HepG2 (cell line): Measurements from ENCODE around the gene TMEM217. TPM values are rescaled to one million over a fixed set of nuclear protein-coding genes. Genes with fewer than 3 reads are reported as not detected.

ENCODE experiments used
- ATF4 ChIP-seq, 2 experiments: fragments of 450-650 bp in 1 of 2; sonication (generic) in 1 of 2; formaldehyde crosslinking; IDR thresholded peaks; 2 replicates each; pipeline versions ENCODE4 v1.5.0 to v1.8.0; 2020 to 2022; ENCODE audit warnings: mild to moderate bottlenecking in 1 of 2, missing genetic modification reagents in 1 of 2
- EHMT2 ChIP-seq: fragments of 200-600 bp; sonication (generic); IDR thresholded peaks from 2 replicates; pipeline ENCODE4 v1.7.0; 2017; ENCODE audit warnings: antibody characterized with exemption, low read depth, low read length, borderline replicate concordance
- ZBTB46 ChIP-seq: sonication (generic); formaldehyde crosslinking; IDR thresholded peaks from 2 replicates; pipeline ENCODE4 v1.4.0; 2020; ENCODE audit warnings: mild to moderate bottlenecking, missing genetic modification reagents, borderline replicate concordance
- ZNF616 ChIP-seq: sonication (generic); formaldehyde crosslinking; IDR thresholded peaks from 2 replicates; pipeline ENCODE4 v1.5.0; 2020; ENCODE audit warnings: low read depth, mild to moderate bottlenecking, missing genetic modification reagents
- ZNF687 ChIP-seq: sonication (generic); formaldehyde crosslinking; IDR thresholded peaks from 2 replicates; pipeline ENCODE4 v1.5.1; 2020; ENCODE audit warnings: mild to moderate bottlenecking, missing genetic modification reagents, moderate library complexity
- polyA plus RNA-seq, 8 experiments: library from polyadenylated mRNA; depleted of rRNA in 3 of 8; stranded (reverse) in 7 of 8; unstranded in 1 of 8; fragments of >200 nt; fragmentation: Illumina TruSeq in 4 of 8; extraction: Trizol in 4 of 8; gene quantifications; 2 replicates each; pipeline versions ENCODE4 v1.2.1 to v1.2.3, GENCODE V29; 2011 to 2016; ENCODE audit warnings: low read depth in 4 of 8, missing spikeins in 1 of 8, mixed read lengths in 1 of 8; ENCODE audit not compliant: insufficient read depth in 1 of 8
- total RNA-seq, 5 experiments: library from RNA; depleted of rRNA; stranded (reverse); fragments of >200 nt; fragmentation: Illumina TruSeq; extraction: Trizol; gene quantifications; 2 replicates each; pipeline ENCODE4 v1.2.3, GENCODE V29; 2016; ENCODE audit warnings: low read depth in 1 of 5
- TF ChIP-seq, protein P1 (sequence below): sonication (generic); formaldehyde crosslinking; IDR thresholded peaks from 2 replicates; pipeline ENCODE4 v1.9.0; 2021; ENCODE audit warnings: missing genetic modification reagents, mild to moderate bottlenecking, borderline replicate concordance
- TF ChIP-seq, protein P2 (sequence below): sonication (generic); formaldehyde crosslinking; IDR thresholded peaks from 2 replicates; pipeline ENCODE4 v1.8.0; 2022; ENCODE audit warnings: low read depth, missing genetic modification reagents

The TMEM217 gene
- total and polyA plus RNA-seq, 2 of the 13 experiments (the other 11 are each of a cell fraction or from before 2014, with no cell fraction given), result 2.3 to 3.4 TPM

DNA sequence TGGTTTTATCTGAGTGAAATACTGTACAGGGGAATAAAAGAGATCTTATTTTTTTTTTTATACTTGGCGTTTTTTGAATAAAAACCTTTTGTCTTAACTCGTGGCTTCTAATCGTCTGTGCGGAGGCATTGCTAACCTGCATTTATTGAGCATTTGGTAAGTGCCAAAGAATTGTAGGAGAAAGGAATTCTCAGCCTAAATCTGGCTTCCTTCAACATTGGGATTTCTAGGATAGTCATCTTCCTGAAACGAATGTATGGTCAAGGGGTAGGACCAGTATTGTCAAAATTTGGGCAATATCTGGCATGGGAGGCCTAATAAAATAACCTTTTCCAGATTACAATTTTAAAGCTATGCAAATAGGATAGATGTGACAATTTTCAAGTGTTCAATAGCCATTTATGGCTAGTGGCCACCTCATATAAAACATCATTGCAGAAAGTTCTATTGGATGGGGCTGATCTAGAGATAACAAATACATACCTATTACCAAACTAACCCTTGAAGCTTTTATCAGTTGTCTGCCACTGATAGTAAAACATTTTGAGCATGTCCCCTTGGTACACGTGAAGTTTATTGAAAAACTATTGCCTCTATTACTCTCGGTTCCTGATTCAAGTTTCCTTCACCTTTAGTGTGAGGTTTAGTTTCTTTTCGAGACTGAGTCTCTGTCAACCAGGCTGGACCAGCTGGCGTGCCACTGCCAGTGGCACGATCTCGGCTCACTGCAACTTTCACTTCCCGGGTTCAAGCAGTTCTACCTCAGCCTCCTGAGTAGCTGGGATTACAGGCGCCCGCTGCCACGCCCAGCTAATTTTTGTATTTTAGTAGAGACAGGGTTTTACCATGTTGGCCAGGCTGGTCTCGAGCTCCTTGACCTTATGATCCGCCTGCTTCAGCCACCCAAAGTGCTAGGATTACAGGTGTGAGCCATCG, 82.3 kb downstream of the TMEM217 start (continued):
- TF ChIP-seq ZNF687 (CRISPR knock-in tag) (peak; percentile 46; the same call in 1 of the 2 replicates), ZNF616 (CRISPR knock-in tag) (no peak), ZBTB46 (CRISPR knock-in tag) (no peak), EHMT2 (no peak), ATF4 (CRISPR knock-in tag; IDR thresholded peaks at IDR 0.05) (no peak)
- TF ChIP-seq, protein P1, sequence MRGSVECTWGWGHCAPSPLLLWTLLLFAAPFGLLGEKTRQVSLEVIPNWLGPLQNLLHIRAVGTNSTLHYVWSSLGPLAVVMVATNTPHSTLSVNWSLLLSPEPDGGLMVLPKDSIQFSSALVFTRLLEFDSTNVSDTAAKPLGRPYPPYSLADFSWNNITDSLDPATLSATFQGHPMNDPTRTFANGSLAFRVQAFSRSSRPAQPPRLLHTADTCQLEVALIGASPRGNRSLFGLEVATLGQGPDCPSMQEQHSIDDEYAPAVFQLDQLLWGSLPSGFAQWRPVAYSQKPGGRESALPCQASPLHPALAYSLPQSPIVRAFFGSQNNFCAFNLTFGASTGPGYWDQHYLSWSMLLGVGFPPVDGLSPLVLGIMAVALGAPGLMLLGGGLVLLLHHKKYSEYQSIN (CRISPR knock-in tag), result no peak
- TF ChIP-seq, protein P2, sequence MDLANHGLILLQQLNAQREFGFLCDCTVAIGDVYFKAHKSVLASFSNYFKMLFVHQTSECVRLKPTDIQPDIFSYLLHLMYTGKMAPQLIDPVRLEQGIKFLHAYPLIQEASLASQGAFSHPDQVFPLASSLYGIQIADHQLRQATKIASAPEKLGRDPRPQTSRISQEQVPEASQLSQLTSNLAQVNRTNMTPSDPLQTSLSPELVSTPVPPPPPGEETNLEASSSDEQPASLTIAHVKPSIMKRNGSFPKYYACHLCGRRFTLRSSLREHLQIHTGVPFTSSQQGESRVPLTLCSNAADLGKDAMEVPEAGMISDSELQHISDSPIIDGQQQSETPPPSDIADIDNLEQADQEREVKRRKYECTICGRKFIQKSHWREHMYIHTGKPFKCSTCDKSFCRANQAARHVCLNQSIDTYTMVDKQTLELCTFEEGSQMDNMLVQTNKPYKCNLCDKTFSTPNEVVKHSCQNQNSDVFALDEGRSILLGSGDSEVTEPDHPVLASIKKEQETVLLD, result no peak
